HEK293 (cell line): Measurements from ENCODE around the gene APOO.

Source experiments
- CTCF ChIA-PET: fragments of 350-600 bp; formaldehyde crosslinking; extraction: SDS; loops from one replicate; lab custom pipeline; 2021; ENCODE audit warnings: antibody characterized with exemption; lab: Yijun Ruan, JAX
- POLR2A ChIA-PET: fragments of 300-600 bp; formaldehyde crosslinking; extraction: SDS; loops from one replicate; lab custom pipeline; 2020; ENCODE audit warnings: antibody characterized with exemption, inconsistent platforms; lab: Yijun Ruan, JAX
- H3K27ac ChIP-seq: fragments of 200-500 bp; sonication (Bioruptor generic); 2 replicates; pipeline ENCODE4 v1.5.1; 2014; ENCODE audit warnings: low read depth, low read length, control low read depth, inconsistent platforms; ENCODE audit errors: extremely low read depth
- H3K36me3 ChIP-seq, 2 experiments: fragments of 200-500 bp in 1 of 2; sonication (Bioruptor generic) in 1 of 2; 1 replicate in 1 of 2; 2 replicates in 1 of 2; pipeline ENCODE4 v1.5.1; 2014 to 2017; ENCODE audit warnings: inconsistent platforms in 2 of 2, low read length in 2 of 2; ENCODE audit not compliant: control insufficient read depth in 2 of 2, insufficient read depth in 1 of 2
- H3K4me1 ChIP-seq: fragments of 200-500 bp; sonication (Bioruptor generic); 2 replicates; pipeline ENCODE4 v1.5.1; 2014; ENCODE audit warnings: mild to moderate bottlenecking, low read length, inconsistent platforms; ENCODE audit not compliant: control insufficient read depth, insufficient read depth
- H3K4me3 ChIP-seq: 2 replicates; pipeline ENCODE4 v1.5.1; 2011; ENCODE audit warnings: low read depth, mild to moderate bottlenecking, control low read depth, low read length, moderate library complexity
- H3K9me3 ChIP-seq: fragments of 200-500 bp; sonication (Bioruptor generic); 2 replicates; pipeline ENCODE4 v1.5.1; 2014; ENCODE audit warnings: low read depth, low read length, inconsistent platforms; ENCODE audit not compliant: control insufficient read depth, insufficient read depth
- BCL11A ChIP-seq: fragments of 450-650 bp; formaldehyde crosslinking; IDR thresholded peaks from 2 replicates; pipeline ENCODE4 v1.5.1; 2016; ENCODE audit warnings: low read depth, missing biosample characterization, missing genetic modification characterization
- BCL11B ChIP-seq: fragments of 450-650 bp; formaldehyde crosslinking; IDR thresholded peaks from 2 replicates; pipeline ENCODE4 v1.5.1; 2016; ENCODE audit warnings: low read depth, missing biosample characterization, missing genetic modification characterization
- GFI1B ChIP-seq: fragments of 450-650 bp; formaldehyde crosslinking; IDR thresholded peaks from 2 replicates; pipeline ENCODE4 v1.5.1; 2016; ENCODE audit warnings: missing biosample characterization, missing genetic modification characterization
- KLF8 ChIP-seq: fragments of 450-650 bp; formaldehyde crosslinking; IDR thresholded peaks from 2 replicates; pipeline ENCODE4 v1.5.1; 2016; ENCODE audit warnings: missing biosample characterization, missing genetic modification characterization
- KLF9 ChIP-seq: fragments of 450-650 bp; formaldehyde crosslinking; IDR thresholded peaks from 2 replicates; pipeline ENCODE4 v1.5.1; 2016; ENCODE audit warnings: missing biosample characterization, missing genetic modification characterization, low read depth
- MYNN ChIP-seq: fragments of 450-650 bp; formaldehyde crosslinking; IDR thresholded peaks from 2 replicates; pipeline ENCODE4 v1.5.1; 2016; ENCODE audit warnings: missing biosample characterization, missing genetic modification characterization, borderline replicate concordance
- ZBTB21 ChIP-seq: fragments of 450-650 bp; formaldehyde crosslinking; IDR thresholded peaks from 2 replicates; pipeline ENCODE4 v1.5.1; 2017; ENCODE audit warnings: missing biosample characterization, missing genetic modification characterization
- ZBTB7A ChIP-seq: fragments of 450-650 bp; formaldehyde crosslinking; IDR thresholded peaks from 2 replicates; pipeline ENCODE4 v1.5.1; 2016; ENCODE audit warnings: low read depth, missing biosample characterization, missing genetic modification characterization
- ZNF10 ChIP-seq: fragments of 450-650 bp; formaldehyde crosslinking; IDR thresholded peaks from 2 replicates; pipeline ENCODE4 v1.5.1; 2017; ENCODE audit warnings: missing biosample characterization, missing genetic modification characterization
- ZNF23 ChIP-seq: fragments of 450-650 bp; formaldehyde crosslinking; IDR thresholded peaks from 2 replicates; pipeline ENCODE4 v1.5.1; 2016; ENCODE audit warnings: missing biosample characterization, missing genetic modification characterization, borderline replicate concordance
- ZNF292 ChIP-seq: fragments of 450-650 bp; formaldehyde crosslinking; IDR thresholded peaks from 2 replicates; pipeline ENCODE4 v1.5.1; 2016; ENCODE audit warnings: low read depth, missing biosample characterization, missing genetic modification characterization, borderline replicate concordance
- ZNF324 ChIP-seq: fragments of 450-650 bp; formaldehyde crosslinking; IDR thresholded peaks from 2 replicates; pipeline ENCODE4 v1.5.1; 2016; ENCODE audit warnings: missing biosample characterization, missing genetic modification characterization
- ZNF354C ChIP-seq: fragments of 450-650 bp; formaldehyde crosslinking; IDR thresholded peaks from 2 replicates; pipeline ENCODE4 v1.5.1; 2016; ENCODE audit warnings: missing biosample characterization, missing genetic modification characterization, low read depth, borderline replicate concordance
- ZNF626 ChIP-seq: fragments of 450-650 bp; sonication (Bioruptor Pico); formaldehyde crosslinking; IDR thresholded peaks from 2 replicates; pipeline ENCODE4 v1.5.1; 2018; ENCODE audit warnings: missing biosample characterization, missing genetic modification characterization, inconsistent platforms
- ZNF670 ChIP-seq: fragments of 450-650 bp; formaldehyde crosslinking; IDR thresholded peaks from 2 replicates; pipeline ENCODE4 v1.5.1; 2016; ENCODE audit warnings: missing biosample characterization, missing genetic modification characterization, low read depth
- ZNF701 ChIP-seq: fragments of 450-650 bp; formaldehyde crosslinking; IDR thresholded peaks from 2 replicates; pipeline ENCODE4 v1.5.1; 2016; ENCODE audit warnings: missing biosample characterization, missing genetic modification characterization
- ZNF747 ChIP-seq: fragments of 450-650 bp; formaldehyde crosslinking; IDR thresholded peaks from 2 replicates; pipeline ENCODE4 v1.5.1; 2016; ENCODE audit warnings: missing biosample characterization, missing genetic modification characterization
- ZNF768 ChIP-seq: fragments of 450-650 bp; formaldehyde crosslinking; IDR thresholded peaks from 2 replicates; pipeline ENCODE4 v1.5.1; 2018; ENCODE audit warnings: missing biosample characterization, mild to moderate bottlenecking, missing genetic modification characterization
- TF ChIP-seq, protein P1 (sequence below): fragments of 450-650 bp; formaldehyde crosslinking; conservative IDR thresholded peaks from 2 replicates; pipeline ENCODE4 v1.5.1; 2016; ENCODE audit warnings: low read depth, missing biosample characterization, missing genetic modification characterization
- TF ChIP-seq, protein P2 (sequence below): fragments of 450-650 bp; formaldehyde crosslinking; IDR thresholded peaks from 2 replicates; pipeline ENCODE4 v1.5.1; 2016; ENCODE audit warnings: missing biosample characterization, missing genetic modification characterization, borderline replicate concordance
- TF ChIP-seq, protein P3 (sequence below): fragments of 450-650 bp; formaldehyde crosslinking; IDR thresholded peaks from 2 replicates; pipeline ENCODE4 v1.5.1; 2016; ENCODE audit warnings: missing biosample characterization, missing genetic modification characterization

The APOO gene

DNA sequence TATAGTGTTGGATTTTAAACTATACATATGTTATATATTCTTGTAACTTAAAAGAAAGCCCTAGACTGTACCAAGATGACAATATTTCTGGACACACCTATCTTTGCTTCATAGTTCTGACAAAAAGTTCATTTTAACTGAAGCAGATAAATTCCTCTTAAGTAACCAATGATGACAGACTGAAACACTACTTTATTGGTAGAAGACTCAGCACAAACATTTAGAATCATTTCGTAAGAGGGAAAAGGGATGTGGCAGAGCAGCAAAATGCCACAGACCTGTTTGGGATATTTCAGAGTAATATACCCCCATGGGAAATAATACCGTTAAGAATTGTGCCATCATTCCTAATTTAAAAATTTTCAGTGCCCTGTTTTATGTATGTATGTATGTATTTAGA, 56.2 kb downstream of the APOO start:
- TF ChIP-seq ZBTB21 (tag by site-specific recombination) = no peak
- TF ChIP-seq MYNN (tag by site-specific recombination) = no peak
- no peak for TF ChIP-seq ZNF10
- TF ChIP-seq, protein P1, sequence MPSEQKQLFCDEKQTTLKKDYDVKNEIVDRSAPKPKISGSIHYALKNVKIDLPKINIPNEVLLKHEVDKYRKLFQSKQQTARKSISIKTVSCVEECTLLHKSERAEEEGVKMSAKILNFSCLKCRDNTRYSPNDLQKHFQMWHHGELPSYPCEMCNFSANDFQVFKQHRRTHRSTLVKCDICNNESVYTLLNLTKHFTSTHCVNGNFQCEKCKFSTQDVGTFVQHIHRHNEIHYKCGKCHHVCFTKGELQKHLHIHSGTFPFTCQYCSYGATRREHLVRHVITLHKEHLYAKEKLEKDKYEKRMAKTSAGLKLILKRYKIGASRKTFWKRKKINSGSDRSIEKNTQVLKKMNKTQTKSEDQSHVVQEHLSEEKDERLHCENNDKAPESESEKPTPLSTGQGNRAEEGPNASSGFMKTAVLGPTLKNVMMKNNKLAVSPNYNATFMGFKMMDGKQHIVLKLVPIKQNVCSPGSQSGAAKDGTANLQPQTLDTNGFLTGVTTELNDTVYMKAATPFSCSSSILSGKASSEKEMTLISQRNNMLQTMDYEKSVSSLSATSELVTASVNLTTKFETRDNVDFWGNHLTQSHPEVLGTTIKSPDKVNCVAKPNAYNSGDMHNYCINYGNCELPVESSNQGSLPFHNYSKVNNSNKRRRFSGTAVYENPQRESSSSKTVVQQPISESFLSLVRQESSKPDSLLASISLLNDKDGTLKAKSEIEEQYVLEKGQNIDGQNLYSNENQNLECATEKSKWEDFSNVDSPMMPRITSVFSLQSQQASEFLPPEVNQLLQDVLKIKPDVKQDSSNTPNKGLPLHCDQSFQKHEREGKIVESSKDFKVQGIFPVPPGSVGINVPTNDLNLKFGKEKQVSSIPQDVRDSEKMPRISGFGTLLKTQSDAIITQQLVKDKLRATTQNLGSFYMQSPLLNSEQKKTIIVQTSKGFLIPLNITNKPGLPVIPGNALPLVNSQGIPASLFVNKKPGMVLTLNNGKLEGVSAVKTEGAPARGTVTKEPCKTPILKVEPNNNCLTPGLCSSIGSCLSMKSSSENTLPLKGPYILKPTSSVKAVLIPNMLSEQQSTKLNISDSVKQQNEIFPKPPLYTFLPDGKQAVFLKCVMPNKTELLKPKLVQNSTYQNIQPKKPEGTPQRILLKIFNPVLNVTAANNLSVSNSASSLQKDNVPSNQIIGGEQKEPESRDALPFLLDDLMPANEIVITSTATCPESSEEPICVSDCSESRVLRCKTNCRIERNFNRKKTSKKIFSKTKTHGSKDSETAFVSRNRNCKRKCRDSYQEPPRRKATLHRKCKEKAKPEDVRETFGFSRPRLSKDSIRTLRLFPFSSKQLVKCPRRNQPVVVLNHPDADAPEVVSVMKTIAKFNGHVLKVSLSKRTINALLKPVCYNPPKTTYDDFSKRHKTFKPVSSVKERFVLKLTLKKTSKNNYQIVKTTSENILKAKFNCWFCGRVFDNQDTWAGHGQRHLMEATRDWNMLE (tag by site-specific recombination) = no peak
- TF ChIP-seq ZNF768 (tag by site-specific recombination) = no peak
- Histone ChIP-seq H3K27ac (no peak overlapping the region), H3K9me3 (no peaks in the 10 kb centered on the region), H3K4me3 (no peak overlapping the region), H3K36me3 (peaks cover 0 to 4% of the 10 kb centered on the region in 2 experiments; a peak in 1 of 3 replicates), H3K4me1 (no peaks in the 10 kb centered on the region)
- ChIA-PET CTCF (no interaction called here), POLR2A (no interaction called here)

DNA sequence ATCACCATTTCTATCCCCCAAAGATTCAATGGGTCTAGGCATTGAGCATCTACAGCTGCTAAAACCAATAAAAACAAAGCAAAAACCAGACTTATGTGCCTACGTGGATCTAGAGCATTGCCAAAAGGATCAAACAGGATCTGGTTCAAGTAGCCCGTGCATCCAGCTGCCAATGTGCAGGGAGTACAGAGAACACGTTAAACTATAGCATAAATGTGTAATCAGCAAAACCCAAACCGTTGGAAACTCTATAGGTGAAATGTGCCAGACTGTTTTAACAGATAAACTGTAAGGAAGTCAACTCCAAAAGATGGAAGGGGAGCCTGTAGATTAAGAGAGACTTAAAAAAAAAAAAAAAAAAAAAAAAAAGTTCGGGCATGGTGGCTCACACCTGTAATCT, 58.5 kb downstream of the APOO start:
- Histone ChIP-seq H3K4me3 (no peak overlapping the region), H3K9me3 (no peaks in the 10 kb centered on the region), H3K27ac (no peak overlapping the region), H3K4me1 (peaks cover 3% of the 10 kb centered on the region; the same call in 1 of the 2 replicates), H3K36me3 (no peaks in the 10 kb centered on the region)
- ChIA-PET CTCF (interaction anchor here (0.6 kb wide), 1 partner anchor 1489 kb away, joined by 3 read pairs; no protein-coding TSS in a partner anchor), POLR2A (interaction anchor here (0.7 kb wide), 1 partner anchor 63 kb away, joined by 4 read pairs; no protein-coding TSS in a partner anchor)
- TF ChIP-seq ZNF292 (tag by site-specific recombination) (no peak), ZNF354C (no peak), ZNF670 (tag by site-specific recombination) (no peak), KLF9 (tag by site-specific recombination) (no peak), ZNF324 (tag by site-specific recombination) (no peak), ZBTB7A (no peak), ZNF747 (tag by site-specific recombination) (no peak), BCL11A (no peak), ZNF626 (tag by site-specific recombination) (no peak), KLF8 (tag by site-specific recombination) (no peak), GFI1B (tag by site-specific recombination) (no peak), ZNF701 (tag by site-specific recombination) (no peak), ZNF768 (tag by site-specific recombination) (no peak), BCL11B (tag by site-specific recombination) (no peak), ZNF23 (no peak)
- TF ChIP-seq, protein P2, sequence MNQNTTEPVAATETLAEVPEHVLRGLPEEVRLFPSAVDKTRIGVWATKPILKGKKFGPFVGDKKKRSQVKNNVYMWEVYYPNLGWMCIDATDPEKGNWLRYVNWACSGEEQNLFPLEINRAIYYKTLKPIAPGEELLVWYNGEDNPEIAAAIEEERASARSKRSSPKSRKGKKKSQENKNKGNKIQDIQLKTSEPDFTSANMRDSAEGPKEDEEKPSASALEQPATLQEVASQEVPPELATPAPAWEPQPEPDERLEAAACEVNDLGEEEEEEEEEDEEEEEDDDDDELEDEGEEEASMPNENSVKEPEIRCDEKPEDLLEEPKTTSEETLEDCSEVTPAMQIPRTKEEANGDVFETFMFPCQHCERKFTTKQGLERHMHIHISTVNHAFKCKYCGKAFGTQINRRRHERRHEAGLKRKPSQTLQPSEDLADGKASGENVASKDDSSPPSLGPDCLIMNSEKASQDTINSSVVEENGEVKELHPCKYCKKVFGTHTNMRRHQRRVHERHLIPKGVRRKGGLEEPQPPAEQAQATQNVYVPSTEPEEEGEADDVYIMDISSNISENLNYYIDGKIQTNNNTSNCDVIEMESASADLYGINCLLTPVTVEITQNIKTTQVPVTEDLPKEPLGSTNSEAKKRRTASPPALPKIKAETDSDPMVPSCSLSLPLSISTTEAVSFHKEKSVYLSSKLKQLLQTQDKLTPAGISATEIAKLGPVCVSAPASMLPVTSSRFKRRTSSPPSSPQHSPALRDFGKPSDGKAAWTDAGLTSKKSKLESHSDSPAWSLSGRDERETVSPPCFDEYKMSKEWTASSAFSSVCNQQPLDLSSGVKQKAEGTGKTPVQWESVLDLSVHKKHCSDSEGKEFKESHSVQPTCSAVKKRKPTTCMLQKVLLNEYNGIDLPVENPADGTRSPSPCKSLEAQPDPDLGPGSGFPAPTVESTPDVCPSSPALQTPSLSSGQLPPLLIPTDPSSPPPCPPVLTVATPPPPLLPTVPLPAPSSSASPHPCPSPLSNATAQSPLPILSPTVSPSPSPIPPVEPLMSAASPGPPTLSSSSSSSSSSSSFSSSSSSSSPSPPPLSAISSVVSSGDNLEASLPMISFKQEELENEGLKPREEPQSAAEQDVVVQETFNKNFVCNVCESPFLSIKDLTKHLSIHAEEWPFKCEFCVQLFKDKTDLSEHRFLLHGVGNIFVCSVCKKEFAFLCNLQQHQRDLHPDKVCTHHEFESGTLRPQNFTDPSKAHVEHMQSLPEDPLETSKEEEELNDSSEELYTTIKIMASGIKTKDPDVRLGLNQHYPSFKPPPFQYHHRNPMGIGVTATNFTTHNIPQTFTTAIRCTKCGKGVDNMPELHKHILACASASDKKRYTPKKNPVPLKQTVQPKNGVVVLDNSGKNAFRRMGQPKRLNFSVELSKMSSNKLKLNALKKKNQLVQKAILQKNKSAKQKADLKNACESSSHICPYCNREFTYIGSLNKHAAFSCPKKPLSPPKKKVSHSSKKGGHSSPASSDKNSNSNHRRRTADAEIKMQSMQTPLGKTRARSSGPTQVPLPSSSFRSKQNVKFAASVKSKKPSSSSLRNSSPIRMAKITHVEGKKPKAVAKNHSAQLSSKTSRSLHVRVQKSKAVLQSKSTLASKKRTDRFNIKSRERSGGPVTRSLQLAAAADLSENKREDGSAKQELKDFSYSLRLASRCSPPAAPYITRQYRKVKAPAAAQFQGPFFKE (tag by site-specific recombination) = no peak
- TF ChIP-seq, protein P3, sequence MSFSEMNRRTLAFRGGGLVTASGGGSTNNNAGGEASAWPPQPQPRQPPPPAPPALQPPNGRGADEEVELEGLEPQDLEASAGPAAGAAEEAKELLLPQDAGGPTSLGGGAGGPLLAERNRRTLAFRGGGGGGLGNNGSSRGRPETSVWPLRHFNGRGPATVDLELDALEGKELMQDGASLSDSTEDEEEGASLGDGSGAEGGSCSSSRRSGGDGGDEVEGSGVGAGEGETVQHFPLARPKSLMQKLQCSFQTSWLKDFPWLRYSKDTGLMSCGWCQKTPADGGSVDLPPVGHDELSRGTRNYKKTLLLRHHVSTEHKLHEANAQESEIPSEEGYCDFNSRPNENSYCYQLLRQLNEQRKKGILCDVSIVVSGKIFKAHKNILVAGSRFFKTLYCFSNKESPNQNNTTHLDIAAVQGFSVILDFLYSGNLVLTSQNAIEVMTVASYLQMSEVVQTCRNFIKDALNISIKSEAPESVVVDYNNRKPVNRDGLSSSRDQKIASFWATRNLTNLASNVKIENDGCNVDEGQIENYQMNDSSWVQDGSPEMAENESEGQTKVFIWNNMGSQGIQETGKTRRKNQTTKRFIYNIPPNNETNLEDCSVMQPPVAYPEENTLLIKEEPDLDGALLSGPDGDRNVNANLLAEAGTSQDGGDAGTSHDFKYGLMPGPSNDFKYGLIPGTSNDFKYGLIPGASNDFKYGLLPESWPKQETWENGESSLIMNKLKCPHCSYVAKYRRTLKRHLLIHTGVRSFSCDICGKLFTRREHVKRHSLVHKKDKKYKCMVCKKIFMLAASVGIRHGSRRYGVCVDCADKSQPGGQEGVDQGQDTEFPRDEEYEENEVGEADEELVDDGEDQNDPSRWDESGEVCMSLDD (tag by site-specific recombination) = no peak
